K562 (cell line): ENCODE measurements around the gene GYS1. TPM values are rescaled to one million over a fixed set of nuclear protein-coding genes. Genes with fewer than 3 reads are reported as not detected.

Experiments used
- BRD9 ChIP-seq: fragments of 450-650 bp; IDR thresholded peaks from 2 replicates; pipeline ENCODE4 v1.6.1; 2018; ENCODE audit warnings: low read depth; ENCODE audit not compliant: partially characterized antibody
- CHD2 ChIP-seq: IDR thresholded peaks from 2 replicates; pipeline ENCODE4 v1.6.1; 2011; ENCODE audit warnings: low read depth, low read length
- ESRRB ChIP-seq: fragments of 250-450 bp; sonication (Bioruptor Pico); IDR thresholded peaks from 2 replicates; pipeline ENCODE4 v1.5.0; 2020; ENCODE audit warnings: mild to moderate bottlenecking, moderate library complexity, borderline replicate concordance
- HNRNPL ChIP-seq: fragments of 200-400 bp; formaldehyde crosslinking; IDR thresholded peaks from 2 replicates; pipeline ENCODE4 v1.6.1; 2017; ENCODE audit warnings: low read depth, mild to moderate bottlenecking, low read length
- KLF13 ChIP-seq: fragments of 450-650 bp; IDR thresholded peaks from 2 replicates; pipeline ENCODE4 v1.6.1; 2016; ENCODE audit warnings: missing genetic modification characterization, low read depth, mild to moderate bottlenecking, missing compliant biosample characterization, moderate library complexity, borderline replicate concordance
- KLF16 ChIP-seq: IDR thresholded peaks from 2 replicates; pipeline ENCODE4 v1.6.1; 2016; ENCODE audit warnings: antibody characterized with exemption
- MAFF ChIP-seq: IDR thresholded peaks from 2 replicates; pipeline ENCODE4 v1.6.1; 2012; ENCODE audit warnings: low read length, improper control_type of control experiment
- MYC ChIP-seq, 2 experiments: fragments of 250-450 bp in 1 of 2; sonication (Bioruptor Pico) in 1 of 2; IDR thresholded peaks; 2 replicates each; pipeline versions ENCODE4 v1.5.1 to v1.6.1; 2012 to 2021; ENCODE audit warnings: low read depth in 2 of 2, borderline replicate concordance in 1 of 2, improper control_type of control experiment in 1 of 2, low read length in 1 of 2, mild to moderate bottlenecking in 1 of 2, moderate library complexity in 1 of 2
- NFATC3 ChIP-seq: fragments of 450-650 bp; IDR thresholded peaks from 2 replicates; pipeline ENCODE4 v1.6.1; 2017; ENCODE audit warnings: mild to moderate bottlenecking
- NR2C1 ChIP-seq, 2 experiments: fragments of 450-650 bp; IDR thresholded peaks; 2 replicates each; pipeline ENCODE4 v1.6.1; 2017; ENCODE audit warnings: mild to moderate bottlenecking in 2 of 2, antibody characterized with exemption in 1 of 2, inconsistent platforms in 1 of 2, missing compliant biosample characterization in 1 of 2, missing genetic modification characterization in 1 of 2
- POLR2AphosphoS5 ChIP-seq: IDR thresholded peaks from 2 replicates; pipeline ENCODE4 v1.6.1; 2011; ENCODE audit warnings: mild to moderate bottlenecking, low read depth, low read length, moderate library complexity; ENCODE audit not compliant: control insufficient read depth, insufficient read depth
- PRPF4 ChIP-seq: fragments of 200-400 bp; formaldehyde crosslinking; IDR thresholded peaks from one replicate; pipeline ENCODE4 v1.6.1; 2017; ENCODE audit warnings: low read length, low read depth, mild to moderate bottlenecking; ENCODE audit not compliant: insufficient read depth, poor library complexity, severe bottlenecking
- SUPT5H ChIP-seq: fragments of 450-650 bp; IDR thresholded peaks from 2 replicates; pipeline ENCODE4 v1.6.1; 2016
- ZBED1 ChIP-seq: IDR thresholded peaks from 2 replicates; pipeline ENCODE4 v1.6.1; 2014
- polyA plus RNA-seq, 8 experiments: library from polyadenylated mRNA; depleted of rRNA in 4 of 8; stranded (reverse) in 5 of 8; unstranded in 3 of 8; fragments of >200 nt; fragmentation: Nextera tagmentation in 2 of 8; fragmentation: Illumina TruSeq in 1 of 8; extraction: Ambion mirVana in 2 of 8; extraction: Trizol in 1 of 8; gene quantifications; 2 replicates each; pipeline versions ENCODE4 v1.2.1 to v1.2.3, GENCODE V29; 2011 to 2014; ENCODE audit warnings: inconsistent platforms in 1 of 8, missing spikeins in 1 of 8
- total RNA-seq, 7 experiments: library from RNA; depleted of rRNA in 6 of 7; stranded (reverse); fragments of >200 nt in 6 of 7; fragmentation: Illumina TruSeq in 2 of 7; extraction: Trizol in 2 of 7; gene quantifications; 2 replicates each; pipeline versions ENCODE4 v1.2.1 to v1.2.3, GENCODE V29; 2011 to 2021; ENCODE audit warnings: low replicate concordance in 1 of 7
- TF ChIP-seq, protein P1 (sequence below): fragments of 250-450 bp; sonication (Bioruptor Pico); IDR thresholded peaks from 2 replicates; pipeline ENCODE4 v1.5.0; 2020; ENCODE audit warnings: mild to moderate bottlenecking
- TF ChIP-seq, protein P2 (sequence below): fragments of 150-350 bp; IDR thresholded peaks from 2 replicates; pipeline ENCODE4 v1.6.1; 2014; ENCODE audit warnings: low read depth, mild to moderate bottlenecking, low read length, borderline replicate concordance
- TF ChIP-seq, protein P3 (sequence below): fragments of 450-650 bp; formaldehyde crosslinking; IDR thresholded peaks from 2 replicates; pipeline ENCODE4 v1.4.0; 2022; ENCODE audit warnings: missing genetic modification characterization
- TF ChIP-seq, protein P4 (sequence below): fragments of 200-400 bp; formaldehyde crosslinking; IDR thresholded peaks from 2 replicates; pipeline ENCODE4 v1.6.1; 2017; ENCODE audit warnings: mild to moderate bottlenecking, low read depth, low read length, moderate library complexity

GYS1 gene
- total and polyA plus RNA-seq, 9 of the 15 experiments (the other 6 are each of a cell fraction or from before 2014, with no cell fraction given) = 1.9 to 31.1 (median 15.2) TPM

DNA sequence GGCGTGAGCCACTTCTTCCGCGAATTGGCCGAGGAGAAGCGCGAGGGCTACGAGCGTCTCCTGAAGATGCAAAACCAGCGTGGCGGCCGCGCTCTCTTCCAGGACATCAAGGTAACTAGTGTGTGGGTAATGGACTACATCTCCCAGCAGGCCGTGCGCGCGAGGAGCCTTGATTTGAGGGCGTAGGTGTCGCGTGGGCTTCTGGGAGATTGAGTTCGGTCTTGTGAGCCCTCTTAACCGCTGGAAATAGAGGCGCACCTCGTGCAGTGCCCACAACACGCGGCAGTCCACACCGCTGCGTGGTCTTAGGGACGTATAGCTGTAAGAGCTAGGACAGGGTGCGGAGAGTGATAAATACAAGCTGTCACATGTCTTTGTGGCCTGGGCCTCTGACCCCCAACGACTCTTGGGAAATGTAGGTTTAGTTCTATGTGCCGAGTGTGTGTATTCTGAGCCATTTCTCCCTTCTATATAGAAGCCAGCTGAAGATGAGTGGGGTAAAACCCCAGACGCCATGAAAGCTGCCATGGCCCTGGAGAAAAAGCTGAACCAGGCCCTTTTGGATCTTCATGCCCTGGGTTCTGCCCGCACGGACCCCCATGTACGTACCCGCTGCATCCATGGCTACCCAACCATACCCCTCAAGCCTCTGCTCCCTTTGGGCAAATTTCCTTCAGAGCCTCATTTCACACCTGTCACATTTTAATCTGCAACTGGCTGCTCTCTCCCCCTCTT, 27.1 kb downstream of the GYS1 start (continued):
- TF ChIP-seq SUPT5H (peak; percentile 12), ESRRB (CRISPR knock-in tag) (no peak), CHD2 (no peak; the same call in 1 of the 2 replicates), KLF13 (tag) (no peak), ZBED1 (peak; percentile 57), HNRNPL (0 out of 2 replicates have a peak, but pooled peaks have one; percentile 67), NFATC3 (no peak), MYC (IDR thresholded peaks at IDR 0.05; ENCODE audit: low read depth, low read length) (peak; percentile 54; the same call in 1 of the 2 replicates), MYC (CRISPR knock-in tag; IDR thresholded peaks at IDR 0.05; ENCODE audit: borderline replicate concordance, low read depth) (peak; percentile 37; the same call in 1 of the 2 replicates), POLR2AphosphoS5 (peak; percentile 24; the same call in 1 of the 2 replicates), MAFF (no peak; the same call in 1 of the 2 replicates), KLF16 (no peak), BRD9 (no peak), NR2C1 (IDR thresholded peaks at IDR 0.05) (peak; percentile 41), NR2C1 (tag; IDR thresholded peaks at IDR 0.05) (no peak; the same call in 1 of the 2 replicates), PRPF4 (peak; percentile 11)
- TF ChIP-seq, protein P1, sequence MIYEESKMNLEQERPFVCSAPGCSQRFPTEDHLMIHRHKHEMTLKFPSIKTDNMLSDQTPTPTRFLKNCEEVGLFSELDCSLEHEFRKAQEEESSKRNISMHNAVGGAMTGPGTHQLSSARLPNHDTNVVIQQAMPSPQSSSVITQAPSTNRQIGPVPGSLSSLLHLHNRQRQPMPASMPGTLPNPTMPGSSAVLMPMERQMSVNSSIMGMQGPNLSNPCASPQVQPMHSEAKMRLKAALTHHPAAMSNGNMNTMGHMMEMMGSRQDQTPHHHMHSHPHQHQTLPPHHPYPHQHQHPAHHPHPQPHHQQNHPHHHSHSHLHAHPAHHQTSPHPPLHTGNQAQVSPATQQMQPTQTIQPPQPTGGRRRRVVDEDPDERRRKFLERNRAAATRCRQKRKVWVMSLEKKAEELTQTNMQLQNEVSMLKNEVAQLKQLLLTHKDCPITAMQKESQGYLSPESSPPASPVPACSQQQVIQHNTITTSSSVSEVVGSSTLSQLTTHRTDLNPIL (CRISPR knock-in tag) = 0 out of 2 replicates have a peak, but pooled peaks have one; percentile 5
- TF ChIP-seq, protein P2, sequence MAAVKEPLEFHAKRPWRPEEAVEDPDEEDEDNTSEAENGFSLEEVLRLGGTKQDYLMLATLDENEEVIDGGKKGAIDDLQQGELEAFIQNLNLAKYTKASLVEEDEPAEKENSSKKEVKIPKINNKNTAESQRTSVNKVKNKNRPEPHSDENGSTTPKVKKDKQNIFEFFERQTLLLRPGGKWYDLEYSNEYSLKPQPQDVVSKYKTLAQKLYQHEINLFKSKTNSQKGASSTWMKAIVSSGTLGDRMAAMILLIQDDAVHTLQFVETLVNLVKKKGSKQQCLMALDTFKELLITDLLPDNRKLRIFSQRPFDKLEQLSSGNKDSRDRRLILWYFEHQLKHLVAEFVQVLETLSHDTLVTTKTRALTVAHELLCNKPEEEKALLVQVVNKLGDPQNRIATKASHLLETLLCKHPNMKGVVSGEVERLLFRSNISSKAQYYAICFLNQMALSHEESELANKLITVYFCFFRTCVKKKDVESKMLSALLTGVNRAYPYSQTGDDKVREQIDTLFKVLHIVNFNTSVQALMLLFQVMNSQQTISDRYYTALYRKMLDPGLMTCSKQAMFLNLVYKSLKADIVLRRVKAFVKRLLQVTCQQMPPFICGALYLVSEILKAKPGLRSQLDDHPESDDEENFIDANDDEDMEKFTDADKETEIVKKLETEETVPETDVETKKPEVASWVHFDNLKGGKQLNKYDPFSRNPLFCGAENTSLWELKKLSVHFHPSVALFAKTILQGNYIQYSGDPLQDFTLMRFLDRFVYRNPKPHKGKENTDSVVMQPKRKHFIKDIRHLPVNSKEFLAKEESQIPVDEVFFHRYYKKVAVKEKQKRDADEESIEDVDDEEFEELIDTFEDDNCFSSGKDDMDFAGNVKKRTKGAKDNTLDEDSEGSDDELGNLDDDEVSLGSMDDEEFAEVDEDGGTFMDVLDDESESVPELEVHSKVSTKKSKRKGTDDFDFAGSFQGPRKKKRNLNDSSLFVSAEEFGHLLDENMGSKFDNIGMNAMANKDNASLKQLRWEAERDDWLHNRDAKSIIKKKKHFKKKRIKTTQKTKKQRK = no peak
- TF ChIP-seq, protein P3, sequence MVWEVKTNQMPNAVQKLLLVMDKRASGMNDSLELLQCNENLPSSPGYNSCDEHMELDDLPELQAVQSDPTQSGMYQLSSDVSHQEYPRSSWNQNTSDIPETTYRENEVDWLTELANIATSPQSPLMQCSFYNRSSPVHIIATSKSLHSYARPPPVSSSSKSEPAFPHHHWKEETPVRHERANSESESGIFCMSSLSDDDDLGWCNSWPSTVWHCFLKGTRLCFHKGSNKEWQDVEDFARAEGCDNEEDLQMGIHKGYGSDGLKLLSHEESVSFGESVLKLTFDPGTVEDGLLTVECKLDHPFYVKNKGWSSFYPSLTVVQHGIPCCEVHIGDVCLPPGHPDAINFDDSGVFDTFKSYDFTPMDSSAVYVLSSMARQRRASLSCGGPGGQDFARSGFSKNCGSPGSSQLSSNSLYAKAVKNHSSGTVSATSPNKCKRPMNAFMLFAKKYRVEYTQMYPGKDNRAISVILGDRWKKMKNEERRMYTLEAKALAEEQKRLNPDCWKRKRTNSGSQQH (CRISPR knock-in tag) = no peak
- TF ChIP-seq, protein P4, sequence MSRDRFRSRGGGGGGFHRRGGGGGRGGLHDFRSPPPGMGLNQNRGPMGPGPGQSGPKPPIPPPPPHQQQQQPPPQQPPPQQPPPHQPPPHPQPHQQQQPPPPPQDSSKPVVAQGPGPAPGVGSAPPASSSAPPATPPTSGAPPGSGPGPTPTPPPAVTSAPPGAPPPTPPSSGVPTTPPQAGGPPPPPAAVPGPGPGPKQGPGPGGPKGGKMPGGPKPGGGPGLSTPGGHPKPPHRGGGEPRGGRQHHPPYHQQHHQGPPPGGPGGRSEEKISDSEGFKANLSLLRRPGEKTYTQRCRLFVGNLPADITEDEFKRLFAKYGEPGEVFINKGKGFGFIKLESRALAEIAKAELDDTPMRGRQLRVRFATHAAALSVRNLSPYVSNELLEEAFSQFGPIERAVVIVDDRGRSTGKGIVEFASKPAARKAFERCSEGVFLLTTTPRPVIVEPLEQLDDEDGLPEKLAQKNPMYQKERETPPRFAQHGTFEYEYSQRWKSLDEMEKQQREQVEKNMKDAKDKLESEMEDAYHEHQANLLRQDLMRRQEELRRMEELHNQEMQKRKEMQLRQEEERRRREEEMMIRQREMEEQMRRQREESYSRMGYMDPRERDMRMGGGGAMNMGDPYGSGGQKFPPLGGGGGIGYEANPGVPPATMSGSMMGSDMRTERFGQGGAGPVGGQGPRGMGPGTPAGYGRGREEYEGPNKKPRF = no peak
